NB4 (cell line): Measurements from ENCODE around the gene ADGRE3.

Experiments
- DNase-seq: peaks from one replicate; pipeline ENCODE4 v3.0.0; 2010; ENCODE audit warnings: low read depth
- H3K4me3 ChIP-seq: one replicate; pipeline ENCODE4 v1.5.1; 2011; ENCODE audit warnings: mild to moderate bottlenecking, low read depth, low read length, moderate library complexity
- CTCF ChIP-seq: IDR thresholded peaks from one replicate; pipeline ENCODE4 v1.5.1; 2012; ENCODE audit warnings: low read depth, low read length
- MAX ChIP-seq: IDR thresholded peaks from 2 replicates; pipeline ENCODE4 v1.6.1; 2011; ENCODE audit warnings: low read depth, low read length
- MYC ChIP-seq: IDR thresholded peaks from 2 replicates; pipeline ENCODE4 v1.6.1; 2011; ENCODE audit warnings: low read depth, low read length
- POLR2A ChIP-seq: IDR thresholded peaks from 2 replicates; pipeline ENCODE4 v1.6.1; 2011; ENCODE audit warnings: mild to moderate bottlenecking; ENCODE audit not compliant: insufficient read length; ENCODE audit errors: extremely low read depth

Gene ADGRE3

GRCh38 chr19:14689598-14690503 lies 15.2 kb upstream of the ADGRE3 start, which contains the start of gene ZNF333:
Gene ZNF333, plus strand, starts transcription at chr19:14690048. Its CDS starts 3,444 bp downstream, at chr19:14693492.
- peak within 1 kb of the TSS; percentile 95 for H3K4me3 ChIP-seq
- DNase-seq, result peak; percentile 96
- 0 out of 2 replicates have a peak, but pooled peaks have one; percentile 3 for TF ChIP-seq MAX
- TF ChIP-seq MYC, result peak; percentile 30
- peak; percentile 88 for TF ChIP-seq POLR2A
- no peak for TF ChIP-seq CTCF

- no peak for TF ChIP-seq POLR2A
- TF ChIP-seq CTCF, result peak; percentile 20
- no peak overlapping the region for H3K4me3 ChIP-seq
- peak; percentile 66 for DNase-seq
Observed at GRCh38 chr19:14686411-14686810, 11.8 kb upstream of the ADGRE3 start.

GRCh38 chr19:14683439-14683838 lies 8.8 kb upstream of the ADGRE3 start:
- TF ChIP-seq MYC, result peak; percentile 71
- TF ChIP-seq CTCF, result no peak
- peak; percentile 71 for TF ChIP-seq MAX
- TF ChIP-seq POLR2A, result no peak
- DNase-seq, result peak; percentile 84
- H3K4me3 ChIP-seq, result no peak overlapping the region

GRCh38 chr19:14682084-14682483 lies 7.4 kb upstream of the ADGRE3 start:
- TF ChIP-seq MAX (no peak), CTCF (no peak), POLR2A (no peak), MYC (no peak)
- no peak overlapping the region for H3K4me3 ChIP-seq
- DNase-seq, result no peak

- no peak overlapping the region for H3K4me3 ChIP-seq
- TF ChIP-seq CTCF (no peak), POLR2A (no peak), MYC (no peak), MAX (no peak)
- DNase-seq, result no peak
Observed at GRCh38 chr19:14678199-14678598, 3.6 kb upstream of the ADGRE3 start.

GRCh38 chr19:14677464-14677863 lies 2.8 kb upstream of the ADGRE3 start:
- no peak overlapping the region for H3K4me3 ChIP-seq
- TF ChIP-seq CTCF (no peak), MYC (no peak), POLR2A (no peak), MAX (no peak)
- DNase-seq, result no peak
